Measurements from ENCODE around the gene THRB.

- TF ChIP-seq POLR2A (IDR thresholded peaks at IDR 0.05) (no peak), CTCF (IDR thresholded peaks at IDR 0.05) (no peak)
Observed at GRCh38 chr3:24525022-24525421, 30.4 kb upstream of the THRB start.
